Fibroblast of skin of left quadriceps (primary cell): Measurements from ENCODE around the gene PDCD1.

ENCODE experiments used
- DNase-seq, 2 experiments: peaks; one replicate each; pipeline ENCODE4 v3.0.0-alpha.2; 2013; ENCODE audit warnings: low read depth in 2 of 2

The PDCD1 gene

DNA sequence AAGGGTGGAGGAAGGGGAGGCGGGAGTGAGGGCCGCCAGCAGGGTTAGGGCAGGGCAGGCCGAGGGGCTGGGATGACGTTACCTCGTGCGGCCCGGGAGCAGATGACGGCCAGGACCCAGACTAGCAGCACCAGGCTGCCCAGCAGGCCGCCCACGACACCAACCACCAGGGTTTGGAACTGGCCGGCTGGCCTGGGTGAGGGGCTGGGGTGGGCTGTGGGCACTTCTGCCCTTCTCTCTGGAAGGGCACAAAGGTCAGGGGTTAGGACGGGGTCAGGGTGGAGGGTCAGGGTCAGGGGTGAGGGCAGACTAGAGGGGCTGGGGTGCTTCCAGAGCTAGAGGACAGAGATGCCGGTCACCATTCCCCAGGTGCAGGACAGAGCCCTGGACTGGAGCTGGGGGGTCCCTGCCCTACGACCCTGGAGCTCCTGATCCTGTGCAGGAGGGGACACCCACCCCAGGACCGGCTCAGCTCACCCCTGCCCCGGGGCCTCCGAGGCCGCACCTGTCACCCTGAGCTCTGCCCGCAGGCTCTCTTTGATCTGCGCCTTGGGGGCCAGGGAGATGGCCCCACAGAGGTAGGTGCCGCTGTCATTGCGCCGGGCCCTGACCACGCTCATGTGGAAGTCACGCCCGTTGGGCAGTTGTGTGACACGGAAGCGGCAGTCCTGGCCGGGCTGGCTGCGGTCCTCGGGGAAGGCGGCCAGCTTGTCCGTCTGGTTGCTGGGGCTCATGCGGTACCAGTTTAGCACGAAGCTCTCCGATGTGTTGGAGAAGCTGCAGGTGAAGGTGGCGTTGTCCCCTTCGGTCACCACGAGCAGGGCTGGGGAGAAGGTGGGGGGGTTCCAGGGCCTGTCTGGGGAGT is 6.3 kb downstream of the PDCD1 start:
- DNase-seq, result no peak

DNA sequence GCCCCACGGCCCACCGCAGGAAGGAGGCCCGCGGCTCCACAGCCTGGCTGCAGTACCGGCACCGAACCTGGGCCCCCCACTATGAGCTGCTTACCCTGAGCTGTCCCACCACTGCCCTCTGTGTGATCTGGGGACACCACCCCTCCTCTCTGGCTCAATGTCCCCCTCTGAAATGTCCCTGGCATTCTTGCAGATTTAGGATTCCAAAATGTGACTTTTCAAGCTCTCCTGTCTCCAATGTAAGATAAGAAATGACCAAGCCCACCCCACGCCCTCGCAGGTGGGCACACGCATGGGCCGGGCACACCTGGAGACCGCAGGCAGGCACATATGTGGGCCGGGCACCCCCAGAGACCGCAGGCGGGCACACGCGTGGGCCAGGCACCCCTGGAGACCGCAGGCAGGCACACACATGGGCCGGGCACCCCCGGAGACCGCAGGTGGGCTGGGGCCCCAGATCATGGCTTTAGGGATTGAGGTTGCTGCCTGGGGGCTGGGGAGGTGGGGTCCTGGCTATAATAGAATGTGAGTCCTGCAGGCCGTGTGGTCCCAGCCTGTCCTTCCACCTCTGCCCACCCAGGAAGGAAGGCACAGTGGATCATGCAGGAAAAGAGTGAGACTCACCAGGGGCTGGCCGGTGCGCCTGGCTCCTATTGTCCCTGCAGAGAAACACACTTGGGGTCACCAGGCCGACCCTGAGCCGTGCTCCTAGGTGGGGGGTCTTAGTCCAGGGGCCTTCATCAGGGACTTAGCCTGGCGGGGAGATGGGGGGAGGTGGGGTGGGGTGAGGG is 7.2 kb downstream of the PDCD1 start:
- no peak for DNase-seq

- DNase-seq, result no peak
These were observed 8.0 kb downstream of the PDCD1 start for GRCh38 chr2:241850544-241851324.

DNA sequence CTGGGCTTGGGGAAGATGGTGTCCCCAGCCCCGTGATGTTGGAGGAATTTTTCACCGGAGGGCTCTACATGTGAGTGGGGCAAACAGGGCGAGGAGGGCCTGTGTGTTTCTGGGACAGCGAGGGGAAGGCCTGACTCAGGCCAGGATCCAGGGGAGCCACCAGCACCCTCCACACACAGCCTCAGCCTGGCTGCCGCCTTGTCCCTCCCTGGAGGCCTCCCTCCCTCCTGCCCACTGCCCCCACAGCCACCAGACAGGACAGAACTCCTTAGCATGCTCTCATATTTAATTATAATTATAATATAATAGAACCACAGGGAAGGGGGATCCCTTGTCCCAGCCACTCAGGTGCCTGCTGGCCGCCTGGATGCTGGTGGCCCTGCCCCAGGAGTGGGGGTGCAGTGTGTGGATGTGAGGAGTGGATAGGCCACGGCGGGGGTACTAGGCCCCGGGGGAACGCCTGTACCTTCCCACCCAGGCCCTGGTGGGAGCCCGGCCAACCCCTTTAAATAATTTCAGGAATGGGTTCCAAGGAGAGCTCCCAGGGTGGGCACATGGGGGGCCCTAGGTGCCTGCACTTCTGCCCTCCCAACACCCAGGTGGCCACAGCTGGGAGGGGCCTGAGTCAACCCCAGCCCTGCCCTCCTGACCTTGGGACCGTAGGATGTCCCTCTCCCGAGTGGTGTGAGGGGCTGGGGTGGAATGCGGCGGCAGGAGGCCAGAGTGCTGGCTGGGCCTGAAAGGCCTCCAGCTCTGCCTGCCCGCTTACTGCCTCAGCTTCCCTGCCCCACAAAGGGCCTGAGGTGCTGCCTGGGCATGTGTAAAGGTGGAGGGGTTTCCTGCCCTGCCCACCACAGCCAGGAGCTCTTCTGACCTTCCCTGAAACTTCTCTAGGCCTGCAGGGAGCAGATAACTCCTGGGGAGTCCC is 8.8 kb downstream of the PDCD1 start:
- DNase-seq, result no peak

DNA sequence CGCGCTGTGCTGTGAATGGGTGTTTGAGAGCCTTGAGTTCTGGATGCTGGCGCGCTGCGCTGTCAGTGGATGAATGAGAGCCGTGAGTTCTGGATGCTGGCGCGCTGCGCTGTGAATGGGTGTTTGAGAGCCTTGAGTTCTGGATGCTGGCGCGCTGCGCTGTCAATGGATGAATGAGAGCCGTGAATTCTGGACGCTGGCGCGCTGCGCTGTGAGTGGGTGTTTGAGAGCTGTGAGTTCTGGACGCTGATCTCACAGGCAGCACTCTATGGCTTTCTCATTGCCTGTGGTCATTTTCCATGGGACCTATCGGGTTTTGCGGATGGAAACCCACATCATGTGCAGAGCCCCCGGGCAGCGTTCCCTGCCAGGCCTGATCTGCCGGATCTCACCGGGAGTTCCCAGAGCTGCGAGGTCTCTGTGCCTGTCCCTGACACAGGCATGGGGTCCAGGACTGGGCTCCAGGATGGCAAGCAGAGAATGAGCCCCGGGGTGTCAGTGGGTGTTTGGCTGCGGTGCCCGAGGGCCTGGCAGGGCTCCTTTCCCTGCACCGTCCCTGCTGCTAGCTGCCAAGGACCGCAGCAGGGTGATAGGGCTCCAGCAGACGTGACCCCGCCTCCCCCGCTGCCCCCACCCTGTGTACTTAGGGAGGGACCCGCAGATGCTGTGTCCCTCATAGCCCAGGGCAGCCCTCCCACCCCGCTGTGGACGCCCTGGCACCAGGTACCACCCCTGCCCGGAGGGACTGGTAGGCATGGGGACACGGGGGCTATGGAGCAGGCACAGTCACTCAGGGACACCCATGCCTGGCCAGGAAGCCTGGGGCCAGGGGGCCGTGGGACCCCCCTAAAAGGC is 9.7 kb downstream of the PDCD1 start:
- DNase-seq, result no peak

GRCh38 chr2:241846406-241846805 is 12.3 kb downstream of the PDCD1 start:
- no peak for DNase-seq

GRCh38 chr2:241844831-241845578 is 13.7 kb downstream of the PDCD1 start:
- no peak for DNase-seq

DNA sequence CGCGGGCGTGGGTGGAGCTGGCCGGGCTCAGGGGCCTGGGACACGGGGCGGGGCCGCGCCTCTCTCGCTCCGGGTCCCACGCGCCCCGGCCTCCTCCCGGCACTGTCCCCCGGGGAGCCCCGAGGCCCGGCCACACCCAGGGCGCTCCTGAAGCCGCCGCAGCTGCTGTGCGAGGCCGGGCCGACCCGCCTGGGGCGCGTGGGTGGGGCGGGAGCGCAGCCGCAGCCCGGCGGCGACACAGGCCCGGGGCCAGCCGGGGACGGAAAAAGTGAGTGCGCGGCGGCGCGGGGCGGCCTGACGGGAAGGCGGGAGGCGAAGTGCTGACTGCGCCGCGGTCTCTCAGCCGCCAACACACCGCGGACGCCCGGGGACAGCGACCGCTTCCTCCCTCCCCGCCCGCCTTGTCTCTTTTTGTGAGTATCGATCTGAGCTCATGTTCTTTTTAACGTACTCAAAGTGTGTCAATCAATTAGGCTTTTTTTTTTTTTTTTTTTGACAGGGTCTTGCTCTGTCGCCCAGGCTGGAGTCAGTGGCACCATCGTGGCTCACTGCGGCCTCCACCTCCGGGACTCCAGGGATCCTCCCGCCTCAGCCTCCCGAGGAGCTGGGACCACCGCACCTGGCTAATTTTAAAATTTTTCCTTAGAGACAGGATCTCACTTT is 14.5 kb downstream of the PDCD1 start:
- DNase-seq, result peak in 1 of 2 experiments; percentile 9

DNA sequence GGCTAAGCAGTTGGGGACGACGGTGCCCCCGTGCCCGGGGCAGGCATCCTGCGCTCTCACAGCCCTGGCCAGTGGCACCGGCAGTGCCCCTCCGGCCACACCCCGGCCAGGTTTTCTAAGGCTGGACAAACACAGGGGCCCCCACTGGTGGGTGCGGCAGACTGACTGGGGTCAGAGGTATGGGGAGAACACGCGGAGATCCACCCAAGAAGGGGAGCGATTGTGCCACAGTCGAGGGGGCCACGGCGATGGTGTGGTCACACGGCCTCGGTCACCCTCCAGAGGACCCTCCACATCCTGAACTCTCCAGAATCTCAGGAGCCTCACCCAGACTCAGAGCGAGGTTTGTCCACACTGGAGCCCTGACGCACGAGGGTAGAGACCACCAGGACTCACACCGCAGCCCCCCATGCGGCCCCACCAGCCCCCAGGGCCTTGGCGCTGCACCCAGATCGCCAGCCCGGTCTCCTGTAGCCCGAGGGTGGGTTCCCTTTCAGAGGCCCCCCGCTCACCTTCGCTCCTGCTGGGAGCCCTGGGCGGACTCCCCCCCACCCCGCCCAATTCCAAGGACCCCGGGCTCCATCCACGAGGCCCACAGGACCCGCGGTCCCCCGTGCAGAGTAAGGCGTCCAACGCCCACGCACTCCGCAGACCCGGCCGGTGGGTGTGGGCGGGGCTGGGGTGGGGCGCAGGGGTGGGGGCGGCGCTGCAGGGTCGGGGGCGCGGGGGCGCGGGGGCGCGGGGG is 15.2 kb downstream of the PDCD1 start:
- no peak for DNase-seq

GRCh38 chr2:241842620-241843211 is 16.0 kb downstream of the PDCD1 start:
- no peak for DNase-seq

DNA sequence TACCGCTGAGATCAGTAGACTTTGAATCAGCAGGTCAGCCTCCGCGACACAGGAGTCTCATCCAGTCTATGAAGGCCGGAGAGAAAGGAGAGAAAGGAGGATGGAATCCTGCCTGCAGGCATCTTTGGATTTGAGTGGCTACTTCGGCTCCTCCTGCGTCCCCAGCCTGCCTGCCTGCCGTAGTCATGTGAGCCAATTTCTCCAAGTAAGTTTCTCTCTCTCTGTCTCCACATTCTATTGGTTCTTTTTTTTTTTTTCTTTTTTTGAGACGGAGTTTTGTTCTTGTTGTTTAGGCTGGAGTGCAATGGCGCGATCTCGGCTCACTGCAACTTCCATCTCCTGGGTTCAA is 16.7 kb downstream of the PDCD1 start:
- no peak for DNase-seq

GRCh38 chr2:241841181-241842066 is 17.3 kb downstream of the PDCD1 start:
- no peak for DNase-seq

GRCh38 chr2:241837197-241837965 is 21.3 kb downstream of the PDCD1 start:
- DNase-seq, result no peak

DNA sequence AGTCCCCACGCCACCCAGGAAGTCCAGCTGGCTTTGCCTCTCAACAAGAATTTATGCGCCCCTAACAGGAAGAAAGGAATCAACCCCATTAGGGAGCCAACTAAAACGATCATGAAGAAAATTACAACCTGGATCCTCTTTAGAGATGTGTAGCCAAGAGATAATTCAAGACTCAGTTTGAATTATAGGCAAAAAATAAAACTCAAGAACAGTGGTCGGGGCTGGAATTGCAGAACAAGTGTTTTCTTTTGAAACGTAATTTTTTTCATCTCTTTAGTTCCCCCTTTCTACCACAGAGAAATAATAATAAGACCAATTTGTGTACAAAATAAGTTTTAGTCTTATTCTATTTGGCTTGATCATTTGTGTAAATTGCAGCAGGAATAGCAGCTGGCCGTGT is 22.4 kb downstream of the PDCD1 start:
- no peak for DNase-seq

DNA sequence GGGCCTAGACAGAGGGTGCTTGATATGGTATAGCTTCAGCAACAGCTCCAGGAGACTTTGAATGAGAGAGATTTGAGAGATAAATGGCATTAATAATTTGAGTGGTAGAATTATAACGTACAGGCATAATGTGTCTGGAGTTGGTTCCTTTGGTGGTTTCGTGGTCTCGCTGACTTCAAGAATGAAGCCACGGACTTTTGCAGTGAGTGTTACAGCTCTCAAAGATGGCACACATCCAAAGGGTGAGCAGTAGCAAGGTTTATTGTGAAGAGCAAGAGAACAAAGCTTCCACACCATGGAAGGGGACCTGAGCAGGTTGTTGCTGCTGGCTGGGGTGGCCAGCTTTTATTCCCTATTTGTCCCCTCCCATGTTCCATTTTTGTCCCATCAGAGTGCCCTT is 23.1 kb downstream of the PDCD1 start:
- no peak for DNase-seq
